MCF 10A (cell line): ENCODE results near the gene MRPL3. TPM values are rescaled to one million over a fixed set of nuclear protein-coding genes. Genes with fewer than 3 reads are reported as not detected.

Experiments
- BruUV-seq: library from RNA; stranded (reverse); fragments of 400-500 nt; replicated peaks from 2 replicates; lab custom pipeline; 2021; lab: Mats Ljungman, UMichigan
- CTCF ChIA-PET: fragments of 300-600 bp; sonication (Branson Sonifier 250); formaldehyde crosslinking; extraction: SDS; loops from one replicate; lab custom pipeline; 2021; ENCODE audit warnings: antibody characterized with exemption, inconsistent platforms; lab: Yijun Ruan, JAX
- POLR2A ChIA-PET: fragments of 300-600, 350-650 bp; sonication (Branson Sonifier 250); formaldehyde crosslinking; extraction: SDS; loops from one replicate; lab custom pipeline; 2020; ENCODE audit warnings: antibody characterized with exemption, inconsistent platforms; lab: Yijun Ruan, JAX
- DNase-seq: peaks from one replicate; pipeline ENCODE4 v3.0.0-alpha.2; 2018; ENCODE audit not compliant: unreplicated experiment
- H3K27ac Mint-ChIP-seq: one replicate; pipeline ENCODE4 v1.8.0; 2022; ENCODE audit warnings: mild to moderate bottlenecking, low read depth, mixed read lengths; ENCODE audit not compliant: unreplicated experiment
- H3K27me3 Mint-ChIP-seq: one replicate; pipeline ENCODE4 v1.8.0; 2022; ENCODE audit warnings: mixed read lengths; ENCODE audit not compliant: insufficient read depth, unreplicated experiment
- H3K36me3 Mint-ChIP-seq: one replicate; pipeline ENCODE4 v1.8.0; 2022; ENCODE audit warnings: mild to moderate bottlenecking, moderate library complexity, mixed read lengths; ENCODE audit not compliant: insufficient read depth, unreplicated experiment
- H3K4me1 Mint-ChIP-seq: one replicate; pipeline ENCODE4 v1.8.0; 2022; ENCODE audit warnings: mixed read lengths; ENCODE audit not compliant: insufficient read depth, unreplicated experiment
- H3K4me3 Mint-ChIP-seq: one replicate; pipeline ENCODE4 v1.8.0; 2022; ENCODE audit warnings: mild to moderate bottlenecking, moderate library complexity, mixed read lengths; ENCODE audit not compliant: unreplicated experiment
- H3K9me3 Mint-ChIP-seq: one replicate; pipeline ENCODE4 v1.8.0; 2022; ENCODE audit warnings: mixed read lengths; ENCODE audit not compliant: unreplicated experiment
- CTCF ChIP-seq: fragments of 200-600 bp; IDR thresholded peaks from one replicate; pipeline ENCODE4 v1.8.0; 2022; ENCODE audit warnings: antibody characterized with exemption, mild to moderate bottlenecking; ENCODE audit not compliant: unreplicated experiment
- intact Hi-C: fragments of 100-400 bp; cut with micrococcal nuclease; formaldehyde crosslinking; loops from 2 replicates; pipeline ENCODE4 v1.14.1; 2022
- total RNA-seq: library from RNA; stranded (reverse); gene quantifications from 2 replicates; pipeline ENCODE4 v1.2.3, GENCODE V29; 2022

Gene MRPL3
- total RNA-seq, 1 experiment from 2014 or later: 179 TPM

GRCh38 chr3:131454501-131454900 lies 48.3 kb downstream of the MRPL3 start:
- H3K4me3 Mint-ChIP-seq: no peak overlapping the region
- H3K4me1 Mint-ChIP-seq: peaks cover 12% of the 10 kb centered on the region
- H3K9me3 Mint-ChIP-seq: no peaks in the 10 kb centered on the region
- H3K36me3 Mint-ChIP-seq: peaks cover 18% of the 10 kb centered on the region
- intact Hi-C loops: loop anchor here (10.0 kb wide), 1 partner anchor 420 kb away; no protein-coding TSS in a partner anchor
- H3K27me3 Mint-ChIP-seq: no peaks in the 10 kb centered on the region
- H3K27ac Mint-ChIP-seq: no peak overlapping the region
- no TSS peak for BruUV-seq
- POLR2A ChIA-PET: interaction anchor here (0.7 kb wide), 1 partner anchor 18 kb away, joined by 3 read pairs; no protein-coding TSS in a partner anchor
- CTCF ChIA-PET: no interaction called here
- no peak for TF ChIP-seq CTCF
- peak; percentile 62 for DNase-seq

- no TSS peak for BruUV-seq
- Mint-ChIP-seq H3K4me1 (peaks cover 12% of the 10 kb centered on the region), H3K27ac (no peak overlapping the region), H3K4me3 (no peak overlapping the region), H3K9me3 (no peaks in the 10 kb centered on the region), H3K27me3 (no peaks in the 10 kb centered on the region), H3K36me3 (peaks cover 14% of the 10 kb centered on the region)
- ChIA-PET CTCF (no interaction called here), POLR2A (interaction anchor here (0.7 to 1.6 kb wide), 3 partner anchors 15 to 72 kb away, joined by 3 to 5 read pairs (median 3); partner anchors contain the start of gene NUDT16)
- DNase-seq: no peak
- intact Hi-C loops: loop anchor here (10.0 kb wide), 1 partner anchor 419 kb away; no protein-coding TSS in a partner anchor
- TF ChIP-seq CTCF: no peak
Observed at GRCh38 chr3:131453533-131453932, 49.2 kb downstream of the MRPL3 start.

GRCh38 chr3:131447349-131447748 lies 55.4 kb downstream of the MRPL3 start:
- DNase-seq: no peak
- BruUV-seq: no TSS peak
- no peak for TF ChIP-seq CTCF
- POLR2A ChIA-PET: interaction anchor here (0.7 kb wide), 1 partner anchor 94 kb away, joined by 3 read pairs; no protein-coding TSS in a partner anchor
- Mint-ChIP-seq H3K4me3 (no peak overlapping the region), H3K36me3 (peaks cover 6% of the 10 kb centered on the region), H3K9me3 (no peaks in the 10 kb centered on the region), H3K27me3 (no peaks in the 10 kb centered on the region), H3K4me1 (no peaks in the 10 kb centered on the region), H3K27ac (no peak overlapping the region)
- CTCF ChIA-PET: no interaction called here
- intact Hi-C loops: no loop called here

- intact Hi-C loops: no loop called here
- no peaks in the 10 kb centered on the region for H3K27me3 Mint-ChIP-seq
Observed at GRCh38 chr3:131444180-131444579, 58.6 kb downstream of the MRPL3 start.

More at GRCh38 chr3:131444180-131444579, 58.6 kb downstream of the MRPL3 start:
- ChIA-PET POLR2A (interaction anchor here (1.0 kb wide), 1 partner anchor 145 kb away, joined by 3 read pairs; no protein-coding TSS in a partner anchor), CTCF (interaction anchor here (0.7 kb wide), 1 partner anchor 97 kb away, joined by 3 read pairs; no protein-coding TSS in a partner anchor)
- H3K4me3 Mint-ChIP-seq: no peak overlapping the region
- no peak overlapping the region for H3K27ac Mint-ChIP-seq
- H3K9me3 Mint-ChIP-seq: no peaks in the 10 kb centered on the region
- BruUV-seq: no TSS peak
- DNase-seq: no peak
- H3K4me1 Mint-ChIP-seq: no peaks in the 10 kb centered on the region
- H3K36me3 Mint-ChIP-seq: no peaks in the 10 kb centered on the region
- no peak for TF ChIP-seq CTCF
